H1 (cell line): ENCODE results near the gene IL9R. TPM values are rescaled to one million over a fixed set of nuclear protein-coding genes. Genes with fewer than 3 reads are reported as not detected.
"Not testable (repeated sequence)": the region's sequence is repeated elsewhere in the genome, so short reads cannot be mapped to it uniquely, and the experiment has no call there.

ENCODE experiments used
- CTCF ChIA-PET: fragments of 300-600 bp; sonication (Branson Sonifier 250); formaldehyde crosslinking; loops from one replicate; lab custom pipeline; 2021; ENCODE audit not compliant: partially characterized antibody; lab: Charles Lee
- POLR2A ChIA-PET: fragments of 300-600 bp; sonication (Branson Sonifier 250); formaldehyde crosslinking; loops from one replicate; lab custom pipeline; 2021; ENCODE audit warnings: inconsistent platforms; ENCODE audit not compliant: partially characterized antibody; lab: Charles Lee
- DNase-seq, 2 experiments: peaks; one replicate each; pipeline versions ENCODE4 v3.0.0 to v3.0.0-alpha.2; 2010 to 2022; ENCODE audit warnings: low spot score in 2 of 2, low read depth in 1 of 2, mixed read lengths in 1 of 2
- FAIRE-seq: peaks from 2 replicates; lab custom pipeline; 2011; peaks lifted over from hg19 to GRCh38; lab: Jason Lieb, UNC
- H2AFZ ChIP-seq: 2 replicates; pipeline ENCODE4 v1.8.1; 2012; ENCODE audit warnings: low read length, inconsistent platforms
- H2AK5ac ChIP-seq: 2 replicates; pipeline ENCODE4 v1.6.1; 2013; ENCODE audit warnings: low read depth, low read length
- H2BK120ac ChIP-seq: replicated peaks from 2 replicates; pipeline ENCODE3; 2013; ENCODE audit warnings: low read depth, low read length, inconsistent platforms
- H2BK12ac ChIP-seq: 2 replicates; pipeline ENCODE4 v1.6.1; 2013; ENCODE audit warnings: low read depth, low read length
- H2BK15ac ChIP-seq: 2 replicates; pipeline ENCODE4 v1.6.1; 2013; ENCODE audit warnings: low read length
- H2BK20ac ChIP-seq: 2 replicates; pipeline ENCODE4 v1.6.1; 2013; ENCODE audit warnings: low read length
- H2BK5ac ChIP-seq: 2 replicates; pipeline ENCODE4 v1.6.1; 2013; ENCODE audit warnings: low read depth, low read length
- H3K14ac ChIP-seq: 2 replicates; pipeline ENCODE4 v1.6.1; 2013; ENCODE audit warnings: inconsistent platforms; ENCODE audit not compliant: insufficient read length
- H3K18ac ChIP-seq: 2 replicates; pipeline ENCODE4 v1.6.1; 2013; ENCODE audit warnings: low read length; ENCODE audit errors: extremely low read depth
- H3K23ac ChIP-seq: 2 replicates; pipeline ENCODE4 v1.6.1; 2013; ENCODE audit warnings: inconsistent platforms; ENCODE audit not compliant: insufficient read length
- H3K23me2 ChIP-seq: 2 replicates; pipeline ENCODE4 v1.6.1; 2013; ENCODE audit warnings: low read depth, low read length
- H3K27ac ChIP-seq: 2 replicates; pipeline ENCODE4 v1.6.1; 2011; ENCODE audit warnings: low read depth, low read length, inconsistent platforms
- H3K27me3 ChIP-seq, 4 experiments: replicated peaks in 1 of 4; 1 replicate in 1 of 4; 2 replicates in 3 of 4; pipeline versions ENCODE4 v1.6.1 to v1.8.1; 2011 to 2013; ENCODE audit warnings: low read length in 3 of 4, mild to moderate bottlenecking in 3 of 4, inconsistent platforms in 2 of 4, mixed read lengths in 2 of 4, moderate library complexity in 1 of 4; ENCODE audit not compliant: control insufficient read depth in 3 of 4, insufficient read depth in 3 of 4; ENCODE audit errors: extremely low read depth in 1 of 4
- H3K36me3 ChIP-seq, 4 experiments: 2 replicates each; pipeline versions ENCODE4 v1.6.1 to v1.8.1; 2011 to 2013; ENCODE audit warnings: mild to moderate bottlenecking in 4 of 4, low read length in 3 of 4, moderate library complexity in 2 of 4, control low read depth in 1 of 4, inconsistent platforms in 1 of 4; ENCODE audit not compliant: insufficient read depth in 4 of 4, control insufficient read depth in 2 of 4
- H3K4ac ChIP-seq: replicated peaks from 2 replicates; pipeline ENCODE3; 2013; ENCODE audit warnings: low read length, low read depth, mixed read lengths, inconsistent platforms; ENCODE audit not compliant: insufficient read length
- H3K4me1 ChIP-seq, 4 experiments: replicated peaks in 1 of 4; 1 replicate in 1 of 4; 2 replicates in 3 of 4; pipeline versions ENCODE4 v1.6.1 to v1.8.1; 2011 to 2013; ENCODE audit warnings: low read length in 3 of 4, inconsistent platforms in 2 of 4, mixed read lengths in 1 of 4; ENCODE audit not compliant: insufficient read depth in 4 of 4, control insufficient read depth in 3 of 4
- H3K4me2 ChIP-seq, 2 experiments: 2 replicates each; pipeline versions ENCODE4 v1.6.1 to v1.8.1; 2011 to 2013; ENCODE audit warnings: low read depth in 2 of 2, low read length in 2 of 2, control low read depth in 1 of 2, inconsistent platforms in 1 of 2, mild to moderate bottlenecking in 1 of 2; ENCODE audit not compliant: insufficient read depth in 1 of 2
- H3K4me3 ChIP-seq, 4 experiments: fragments of 200-600, 300-600 bp in 1 of 4; sonication (generic), shearing (Covaris generic), sonication (Bioruptor Twin) in 1 of 4; 2 replicates each; pipeline versions ENCODE4 v1.5.1 to v1.8.1; 2011 to 2016; ENCODE audit warnings: low read length in 4 of 4, low read depth in 3 of 4, control low read depth in 2 of 4, inconsistent platforms in 2 of 4, mild to moderate bottlenecking in 2 of 4, mixed read lengths in 1 of 4, moderate library complexity in 1 of 4; ENCODE audit not compliant: insufficient read depth in 2 of 4; ENCODE audit errors: extremely low read depth in 1 of 4
- H3K56ac ChIP-seq: replicated peaks from 2 replicates; pipeline ENCODE3; 2013; ENCODE audit warnings: low read depth, mild to moderate bottlenecking, mixed read lengths, low read length, inconsistent platforms; ENCODE audit not compliant: insufficient read length
- H3K79me1 ChIP-seq: 2 replicates; pipeline ENCODE4 v1.6.1; 2013; ENCODE audit warnings: low read depth, low read length, control low read depth
- H3K79me2 ChIP-seq, 2 experiments: 2 replicates each; pipeline versions ENCODE4 v1.6.1 to v1.8.1; 2012 to 2013; ENCODE audit warnings: low read length in 2 of 2, mild to moderate bottlenecking in 2 of 2, inconsistent platforms in 1 of 2; ENCODE audit not compliant: insufficient read depth in 2 of 2, control insufficient read depth in 1 of 2
- H3K9ac ChIP-seq, 4 experiments: replicated peaks in 1 of 4; 1 replicate in 1 of 4; 2 replicates in 3 of 4; pipeline versions ENCODE4 v1.6.1 to v1.8.1; 2011 to 2013; ENCODE audit warnings: low read depth in 3 of 4, low read length in 3 of 4, control low read depth in 2 of 4, mild to moderate bottlenecking in 2 of 4, moderate library complexity in 2 of 4, inconsistent platforms in 1 of 4; ENCODE audit errors: extremely low read depth in 1 of 4
- H3K9me3 ChIP-seq, 2 experiments: 2 replicates each; pipeline versions ENCODE4 v1.6.1 to v1.8.1; 2012 to 2013; ENCODE audit warnings: mild to moderate bottlenecking in 2 of 2, moderate library complexity in 2 of 2, control low read depth in 1 of 2, inconsistent platforms in 1 of 2, low read depth in 1 of 2, low read length in 1 of 2, mixed read lengths in 1 of 2; ENCODE audit not compliant: insufficient read depth in 2 of 2
- H4K20me1 ChIP-seq, 2 experiments: replicated peaks in 1 of 2; 2 replicates each; pipeline versions ENCODE3 to v1.8.1; 2011 to 2013; ENCODE audit warnings: inconsistent platforms in 2 of 2, low read length in 2 of 2, mild to moderate bottlenecking in 1 of 2; ENCODE audit not compliant: insufficient read depth in 2 of 2, control insufficient read depth in 1 of 2
- H4K5ac ChIP-seq: 2 replicates; pipeline ENCODE4 v1.6.1; 2013; ENCODE audit warnings: low read length, low read depth, mixed read lengths, inconsistent platforms; ENCODE audit not compliant: insufficient read length
- H4K8ac ChIP-seq: 2 replicates; pipeline ENCODE4 v1.8.0; 2013; ENCODE audit warnings: mild to moderate bottlenecking, moderate library complexity, low read length, inconsistent platforms; ENCODE audit not compliant: insufficient read depth; ENCODE audit errors: extremely low read depth
- H4K91ac ChIP-seq: replicated peaks from 2 replicates; pipeline ENCODE3; 2013; ENCODE audit warnings: low read length, mixed read lengths, inconsistent platforms; ENCODE audit not compliant: insufficient read length
- WGBS, 2 experiments: shearing (Covaris generic) in 1 of 2; methylation state at CpG; one replicate each; pipeline versions ENCODE4 v1.1.6 to v1.1.7; 2013 to 2015; ENCODE audit warnings: low lambda C conversion rate in 2 of 2, mixed read lengths in 2 of 2, inconsistent platforms in 1 of 2, low coverage in 1 of 2, missing lambda C conversion rate in 1 of 2; ENCODE audit not compliant: insufficient replicate concordance in 2 of 2, insufficient coverage in 1 of 2, insufficient read length in 1 of 2; ENCODE audit errors: extremely low coverage in 1 of 2, missing lambda C conversion rate in 1 of 2; 5-methylcytosine and 5-hydroxymethylcytosine counted together
- polyA plus RNA-seq, 7 experiments: library from polyadenylated mRNA; depleted of rRNA in 3 of 7; stranded (reverse) in 5 of 7; unstranded in 2 of 7; fragments of >200 nt in 5 of 7; fragments of 200-250 nt in 2 of 7; gene quantifications; 1 replicate in 5 of 7; 2 replicates in 1 of 7; 4 replicates in 1 of 7; pipeline versions ENCODE4 v1.2.1 to v1.2.3, GENCODE V29; 2011 to 2013; ENCODE audit warnings: missing spikeins in 2 of 7, mixed read lengths in 2 of 7
- total RNA-seq: library from RNA; stranded (reverse); fragmentation: NEBNext Ultra II Directional; extraction: Animal tissue kit (Norgen Biotek cat#: 25700); gene quantifications from 2 replicates; pipeline ENCODE4 v1.2.1, GENCODE V29; 2021

The IL9R gene
- total and polyA plus RNA-seq, 2 of the 8 experiments (the other 6 are each of a cell fraction or from before 2014, with no cell fraction given) = 0.14 to 0.28 TPM

GRCh38 chrX:156009691-156010090, 12.2 kb downstream of the IL9R start:
- H3K79me1 ChIP-seq, H3K4ac ChIP-seq, POLR2A ChIA-PET, DNase-seq, H3K4me3 ChIP-seq, H2BK12ac ChIP-seq, H2BK120ac ChIP-seq, H2AFZ ChIP-seq, H3K23me2 ChIP-seq, H3K27ac ChIP-seq, H3K23ac ChIP-seq, H4K91ac ChIP-seq, H2BK5ac ChIP-seq, H4K8ac ChIP-seq, H3K56ac ChIP-seq, H3K36me3 ChIP-seq, H2BK15ac ChIP-seq, H3K27me3 ChIP-seq, H3K14ac ChIP-seq, H3K4me2 ChIP-seq, H3K4me1 ChIP-seq, FAIRE-seq, CTCF ChIA-PET, H4K20me1 ChIP-seq, H3K18ac ChIP-seq, H3K9ac ChIP-seq, H2AK5ac ChIP-seq, H4K5ac ChIP-seq, H2BK20ac ChIP-seq, H3K79me2 ChIP-seq: not testable (repeated sequence)
- peaks cover 10 to 30% of the 10 kb centered on the region in 2 experiments for H3K9me3 ChIP-seq
- 74% methylated on average over 3 of the region's 9 CpGs; no CpG with 5 or more reads in 1 of the 2 experiments for WGBS, 2 experiments

GRCh38 chrX:156013286-156013953, 15.9 kb downstream of the IL9R start:
- POLR2A ChIA-PET, H3K56ac ChIP-seq, H2AFZ ChIP-seq, H4K91ac ChIP-seq, H2BK5ac ChIP-seq, H3K36me3 ChIP-seq, H4K8ac ChIP-seq, H3K4me1 ChIP-seq, H3K4ac ChIP-seq, FAIRE-seq, H3K4me2 ChIP-seq, H3K4me3 ChIP-seq, CTCF ChIA-PET, H2AK5ac ChIP-seq, H4K5ac ChIP-seq, H3K79me1 ChIP-seq, H2BK15ac ChIP-seq, H3K9ac ChIP-seq, DNase-seq, H3K14ac ChIP-seq, H2BK12ac ChIP-seq, H3K23me2 ChIP-seq, H3K79me2 ChIP-seq, H4K20me1 ChIP-seq, H3K27me3 ChIP-seq, H3K27ac ChIP-seq, H2BK20ac ChIP-seq, H3K18ac ChIP-seq, H3K23ac ChIP-seq, H2BK120ac ChIP-seq: not testable (repeated sequence)
- no CpG with 5 or more reads among the region's 5 CpGs for WGBS, 2 experiments
- H3K9me3 ChIP-seq = peaks cover 4 to 13% of the 10 kb centered on the region in 2 experiments; a peak in 3 of 4 replicates
